ENCODE results near the gene CCDC137. TPM values are rescaled to one million over a fixed set of nuclear protein-coding genes. Genes with fewer than 3 reads are reported as not detected.
"Not testable (repeated sequence)": the region's sequence is repeated elsewhere in the genome, so short reads cannot be mapped to it uniquely, and the experiment has no call there.

Gene CCDC137
- total RNA-seq, 2 donors from 2014 or later: 18.5 to 27.7 TPM

GRCh38 chr17:81672504-81672903 is 6.0 kb downstream of the CCDC137 start:
- H3K9me3 ChIP-seq: no peaks in the 10 kb centered on the region
- peaks cover 4% of the 10 kb centered on the region for H3K4me1 ChIP-seq (replicated peaks)
- no peak for DNase-seq (ENCODE audit: low spot score)
- no peak overlapping the region for H3K4me3 ChIP-seq
- TF ChIP-seq POLR2AphosphoS5 (IDR thresholded peaks at IDR 0.05) (no peak), POLR2A (IDR thresholded peaks at IDR 0.05) (no peak), CTCF (IDR thresholded peaks at IDR 0.05) (no peak)
- intact Hi-C loops (cut with DNase I): no loop called here
- 78% methylated on average over 18 of the region's 18 CpGs for WGBS
- H3K27me3 ChIP-seq (replicated peaks; ENCODE audit: insufficient read depth): no peaks in the 10 kb centered on the region
- peaks cover 0 to 17% of the 10 kb centered on the region in 2 donors for H3K36me3 ChIP-seq
- no peak overlapping the region for H3K27ac ChIP-seq

GRCh38 chr17:81672954-81673353 is 6.4 kb downstream of the CCDC137 start:
- WGBS: 93% methylated on average over 16 of the region's 16 CpGs

GRCh38 chr17:81673561-81674258 is 7.2 kb downstream of the CCDC137 start:
- Histone ChIP-seq H3K4me3 (no peak overlapping the region), H3K27me3 (replicated peaks; ENCODE audit: insufficient read depth) (no peaks in the 10 kb centered on the region), H3K27ac (no peak overlapping the region), H3K4me1 (replicated peaks) (no peaks in the 10 kb centered on the region), H3K36me3 (peaks cover 0 to 17% of the 10 kb centered on the region in 2 donors), H3K9me3 (no peaks in the 10 kb centered on the region)
- WGBS: 81% methylated on average over 18 of the region's 18 CpGs
- intact Hi-C loops (cut with DNase I): no loop called here
- TF ChIP-seq POLR2A (IDR thresholded peaks at IDR 0.05) (no peak), CTCF (IDR thresholded peaks at IDR 0.05) (no peak), POLR2AphosphoS5 (IDR thresholded peaks at IDR 0.05) (no peak)
- DNase-seq (ENCODE audit: low spot score): no peak

More at GRCh38 chr17:81672954-81673353, 6.4 kb downstream of the CCDC137 start:
- Histone ChIP-seq H3K27ac (no peak overlapping the region), H3K4me3 (no peak overlapping the region), H3K4me1 (replicated peaks) (no peaks in the 10 kb centered on the region), H3K27me3 (replicated peaks; ENCODE audit: insufficient read depth) (no peaks in the 10 kb centered on the region), H3K9me3 (no peaks in the 10 kb centered on the region), H3K36me3 (peaks cover 0 to 17% of the 10 kb centered on the region in 2 donors)
- TF ChIP-seq POLR2AphosphoS5 (IDR thresholded peaks at IDR 0.05) (no peak), POLR2A (IDR thresholded peaks at IDR 0.05) (no peak), CTCF (IDR thresholded peaks at IDR 0.05) (no peak)
- no peak for DNase-seq (ENCODE audit: low spot score)
- intact Hi-C loops (cut with DNase I): no loop called here

- H3K27me3 ChIP-seq (replicated peaks; ENCODE audit: insufficient read depth); H3K9me3 ChIP-seq; H3K4me3 ChIP-seq; H3K27ac ChIP-seq; DNase-seq (ENCODE audit: low spot score); H3K4me1 ChIP-seq (replicated peaks); intact Hi-C loops (cut with DNase I): not testable (repeated sequence)
- TF ChIP-seq POLR2AphosphoS5 (IDR thresholded peaks at IDR 0.05): peak; percentile 28
- peak in 3 of 4 experiments; percentile 32 to 72 (median 70) for TF ChIP-seq CTCF (IDR thresholded peaks at IDR 0.05)
- WGBS: 40% methylated on average over 18 of the region's 18 CpGs
- peaks cover 0 to 13% of the 10 kb centered on the region in 2 donors for H3K36me3 ChIP-seq
Observed at GRCh38 chr17:81675515-81676221, 9.1 kb downstream of the CCDC137 start.

Data from prostate gland (tissue), 2 donors.